HG02642 (cell line): ENCODE data around the gene BLOC1S6.
"Not testable (repeated sequence)": the region's sequence is repeated elsewhere in the genome, so short reads cannot be mapped to it uniquely, and the experiment has no call there.

Experiments
- ATAC-seq: cut with Tn5 transposase; IDR thresholded peaks from one replicate; pipeline ENCODE4 v1.9.1; 2021; ENCODE audit warnings: mild to moderate bottlenecking; ENCODE audit not compliant: unreplicated experiment, poor library complexity

Gene BLOC1S6

DNA sequence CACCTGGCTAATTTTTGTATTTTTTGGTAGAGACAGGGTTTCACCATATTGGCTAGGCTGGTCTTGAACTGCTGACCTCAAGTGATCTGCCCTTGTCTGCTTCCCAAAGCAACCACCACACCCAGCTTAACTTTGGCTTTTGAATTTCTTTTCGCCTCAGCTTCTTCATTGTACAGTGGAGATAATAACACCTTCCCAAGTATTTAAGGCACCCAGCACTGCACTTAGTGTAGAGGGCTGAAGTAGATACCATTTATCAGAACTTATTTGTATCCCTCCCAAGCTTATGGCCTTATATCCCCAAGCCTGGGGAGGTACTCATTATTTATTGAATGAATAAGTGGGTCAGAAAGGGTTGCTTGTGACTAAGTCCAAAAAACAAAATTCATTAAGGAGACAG is 50.0 kb downstream of the BLOC1S6 start:
- no peak for ATAC-seq

DNA sequence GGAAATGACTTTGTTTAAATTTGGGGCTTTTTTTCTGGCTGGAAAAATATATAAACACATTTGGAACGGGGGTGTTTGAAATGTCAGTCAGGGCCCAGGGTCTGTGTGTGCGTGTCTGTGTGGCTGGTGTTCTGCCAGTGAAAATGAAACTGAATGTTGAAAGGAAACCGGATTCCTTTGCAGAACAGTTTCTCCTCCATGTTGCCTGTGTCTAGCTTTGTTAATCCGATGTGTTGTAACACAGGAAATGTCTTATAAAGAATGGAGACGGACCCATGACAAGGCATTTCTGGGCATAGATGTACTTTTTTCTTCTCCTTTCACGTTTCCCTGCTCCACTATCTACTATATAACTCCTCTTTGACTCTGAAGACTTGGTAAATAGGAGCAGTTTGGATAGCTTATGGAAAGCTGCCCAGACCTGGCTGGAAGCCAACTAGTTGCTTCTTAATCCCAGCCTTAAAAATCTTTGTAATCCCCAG is 50.4 kb downstream of the BLOC1S6 start:
- peak; percentile 43 for ATAC-seq

DNA sequence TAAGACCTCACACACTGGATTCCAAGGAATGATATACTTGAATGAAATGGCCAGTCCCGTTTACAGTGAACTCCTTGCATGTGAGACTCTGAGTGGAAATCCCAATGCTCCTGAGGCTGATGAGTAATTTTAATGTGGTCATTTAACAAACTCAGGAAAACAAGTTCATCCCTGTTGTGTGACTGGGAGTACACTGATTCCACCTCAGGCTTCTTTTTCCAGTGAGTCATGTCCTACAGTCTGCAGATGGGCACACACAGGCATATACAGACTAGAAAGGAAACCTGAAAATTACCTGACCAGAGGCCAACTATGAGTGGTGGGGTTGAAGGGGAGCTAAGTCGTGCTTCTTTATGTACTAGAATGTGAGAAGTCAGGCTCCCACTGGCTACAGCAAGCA is 53.4 kb downstream of the BLOC1S6 start:
- no peak for ATAC-seq

DNA sequence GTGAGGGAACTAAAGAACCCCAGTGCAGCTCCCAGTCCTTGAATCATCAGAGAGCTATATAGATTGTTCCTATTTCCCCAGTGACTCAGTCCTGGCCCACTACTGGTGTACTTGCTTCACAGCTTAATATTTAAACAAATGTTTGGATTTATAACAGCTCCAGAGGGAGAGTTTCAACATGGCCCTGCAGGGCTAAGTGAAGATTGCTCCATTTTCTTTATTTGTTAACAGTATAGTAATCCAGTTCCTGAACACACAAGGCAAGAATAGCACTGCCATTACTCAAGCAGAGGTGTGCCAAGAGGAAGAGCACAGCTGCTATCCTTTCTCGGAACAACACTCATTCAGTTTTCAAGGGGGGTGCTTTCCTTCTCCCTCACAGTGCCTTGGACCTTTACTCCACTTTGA is 54.2 kb downstream of the BLOC1S6 start:
- ATAC-seq = no peak

DNA sequence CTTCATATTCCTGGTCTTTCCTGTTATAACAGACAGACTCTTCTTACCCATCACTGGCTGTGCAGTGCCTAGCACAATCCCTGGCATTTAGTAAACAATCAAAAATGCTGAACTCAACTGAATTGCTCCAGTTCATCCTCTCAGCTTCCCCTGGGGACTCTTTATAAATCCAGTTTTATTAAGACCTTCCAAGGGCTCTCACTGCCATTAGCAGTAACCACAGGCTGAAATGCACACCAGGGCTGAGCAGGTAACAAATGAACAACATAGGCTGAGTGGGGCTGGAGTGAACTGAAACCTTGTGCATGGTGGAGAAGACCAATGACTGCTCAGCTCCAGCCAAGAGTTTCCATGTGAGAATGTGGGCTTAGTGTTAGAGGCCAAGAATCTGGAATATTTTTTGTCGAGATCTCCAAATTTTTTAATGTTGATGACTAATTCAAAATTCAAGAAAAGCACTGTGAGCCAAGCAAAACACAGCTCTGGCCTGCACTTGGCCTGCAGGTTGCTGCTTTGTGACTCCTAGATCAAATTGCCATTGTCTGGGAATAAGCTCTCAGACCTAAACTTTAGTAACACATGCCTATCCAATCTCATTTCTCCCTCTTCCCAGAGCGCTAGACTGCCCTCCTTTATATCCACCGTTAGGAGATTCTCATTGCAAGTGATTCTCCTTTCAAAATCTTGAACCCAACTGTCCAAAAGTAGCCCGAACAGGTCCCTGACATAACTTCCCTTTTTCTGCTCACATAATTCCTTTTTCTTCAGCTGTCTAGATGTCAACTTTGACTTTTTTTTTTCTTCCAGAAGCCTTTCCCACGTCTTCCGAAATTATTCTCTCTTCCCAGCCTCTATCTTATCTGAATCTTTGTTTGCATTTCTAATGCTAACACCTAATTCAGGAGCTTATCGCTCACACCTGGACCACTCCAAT is 55.1 kb downstream of the BLOC1S6 start:
- ATAC-seq = no peak

DNA sequence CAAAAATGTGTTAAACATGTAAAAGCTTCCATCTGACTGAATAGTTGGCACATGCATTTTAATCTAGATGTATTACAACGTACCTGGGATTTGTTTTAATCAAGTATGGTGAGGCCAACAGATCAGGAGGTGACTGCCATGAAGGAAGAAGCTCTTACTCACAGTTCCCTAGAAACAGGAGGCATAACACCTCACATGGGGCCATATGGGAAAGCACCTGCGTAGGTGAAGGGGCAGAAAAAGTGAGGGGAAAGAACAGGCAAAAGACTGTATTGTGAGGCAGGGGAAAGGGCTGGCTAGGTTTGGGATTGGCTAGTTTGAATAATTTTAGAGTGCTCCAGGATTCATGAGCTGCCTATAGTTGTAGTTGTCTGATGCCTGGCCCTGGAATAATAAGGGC is 57.3 kb downstream of the BLOC1S6 start:
- no peak for ATAC-seq

DNA sequence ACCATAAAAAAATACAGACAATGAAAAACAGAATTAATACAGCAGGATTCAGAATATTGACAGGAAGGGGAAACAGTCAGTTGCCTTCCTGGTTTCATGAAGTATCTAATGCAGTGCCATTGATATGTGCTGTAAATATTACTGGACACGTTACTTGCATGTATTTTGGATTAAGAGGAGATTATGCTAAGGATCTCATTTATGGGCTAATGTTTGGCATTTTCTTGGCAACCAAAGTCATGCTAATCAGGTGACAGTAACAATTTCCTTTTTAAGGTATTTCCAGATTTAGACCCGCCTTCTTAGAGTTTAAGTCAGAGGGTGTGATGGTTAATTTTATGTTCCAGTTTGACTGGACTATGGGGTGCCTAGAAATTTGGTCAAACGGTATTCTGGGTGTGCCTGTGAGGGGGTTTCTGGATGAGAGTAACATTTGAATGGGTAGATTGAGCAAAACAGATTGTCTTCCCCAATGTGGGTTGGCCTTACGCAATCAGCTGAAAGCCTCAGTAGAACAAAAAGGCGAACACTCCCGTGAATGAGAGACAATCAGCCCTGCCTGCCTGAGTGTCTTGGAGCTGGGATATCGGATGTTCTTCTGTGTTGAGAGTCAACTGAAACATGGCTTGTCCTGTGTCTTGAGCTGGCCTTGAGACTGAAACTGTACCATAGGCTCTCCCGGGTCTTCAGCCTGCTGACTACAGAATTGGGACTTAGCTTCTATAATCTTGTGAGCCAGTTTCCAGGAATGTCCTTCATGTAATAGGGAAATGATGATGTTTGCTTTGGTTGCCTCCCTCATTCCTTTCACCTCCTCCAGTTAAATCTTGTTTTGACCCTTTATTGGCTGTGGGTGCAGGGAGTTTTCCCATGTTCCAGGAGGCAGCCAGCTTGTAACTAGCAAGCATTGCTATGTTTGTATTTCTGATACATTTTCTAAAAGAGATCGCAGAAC is 58.1 kb downstream of the BLOC1S6 start:
- ATAC-seq = no peak

DNA sequence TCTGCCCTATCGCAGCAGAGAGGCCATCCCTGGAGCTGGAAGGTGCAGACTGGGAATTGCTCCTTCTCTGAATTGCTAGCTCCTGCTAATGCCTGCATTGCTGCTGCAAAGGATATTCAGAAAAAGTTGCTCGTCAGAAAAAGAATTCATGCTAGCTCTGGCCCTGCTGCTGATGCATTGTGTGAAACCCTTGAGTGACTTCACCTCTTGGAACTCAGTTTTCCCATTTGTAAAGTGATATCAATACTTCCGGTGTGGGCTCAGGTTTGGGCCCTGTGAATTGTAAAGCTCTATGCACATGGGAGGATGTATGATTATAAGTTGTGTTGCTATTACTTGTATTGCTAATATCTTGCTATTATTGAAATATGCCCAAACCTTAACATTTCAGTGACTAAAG is 59.0 kb downstream of the BLOC1S6 start:
- no peak for ATAC-seq

DNA sequence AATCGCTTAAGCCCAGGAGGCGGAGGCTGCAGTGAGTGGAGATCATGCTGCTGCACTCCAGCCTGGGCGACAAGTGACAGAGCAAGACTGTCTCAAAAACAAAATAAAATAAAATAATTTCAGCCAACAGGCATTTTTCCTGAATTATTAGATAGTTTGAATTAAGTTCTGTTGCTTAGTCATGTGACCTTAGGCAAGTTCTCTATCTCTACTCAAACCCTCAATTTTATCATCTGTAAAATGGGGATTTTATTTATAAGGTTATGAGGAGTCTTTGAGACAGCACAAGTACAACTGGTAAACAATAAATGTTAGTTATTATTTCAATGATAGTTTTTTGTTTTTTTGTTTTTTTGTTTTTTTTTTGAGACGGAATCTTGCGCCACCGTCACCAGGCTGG is 60.6 kb downstream of the BLOC1S6 start:
- ATAC-seq = no peak

DNA sequence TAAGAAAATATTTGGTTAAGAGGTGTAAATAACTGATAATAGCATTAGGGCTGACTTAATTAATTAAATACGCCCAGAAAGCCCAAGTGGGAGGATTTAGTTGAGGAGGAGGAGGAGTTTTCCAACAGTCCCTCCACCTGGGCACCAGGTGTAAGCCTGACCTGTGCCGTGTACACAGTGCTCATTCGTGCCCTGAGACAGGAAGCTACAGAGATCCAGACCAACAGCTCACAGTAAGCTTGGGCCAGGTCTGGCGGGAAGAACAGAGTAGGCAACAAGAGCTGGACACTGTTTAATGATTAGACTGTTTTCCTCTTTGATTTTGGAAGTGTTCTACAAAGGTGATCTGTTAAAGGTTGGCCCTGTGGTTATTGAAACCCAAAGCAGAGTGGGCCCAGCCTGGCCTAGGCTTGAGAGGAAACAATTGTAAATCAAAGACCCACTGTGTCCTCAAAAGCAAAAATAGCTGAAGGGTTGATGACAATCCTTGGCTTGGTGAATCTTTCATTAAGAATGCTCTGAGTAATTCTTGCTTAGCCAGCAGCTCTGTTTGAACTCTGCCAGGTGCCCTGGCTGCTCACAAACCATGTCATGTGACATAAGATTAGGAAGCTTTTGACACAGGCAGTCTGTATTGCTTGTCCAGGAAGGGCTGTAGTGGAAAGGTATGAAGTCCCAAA is 61.5 kb downstream of the BLOC1S6 start:
- ATAC-seq = no peak

DNA sequence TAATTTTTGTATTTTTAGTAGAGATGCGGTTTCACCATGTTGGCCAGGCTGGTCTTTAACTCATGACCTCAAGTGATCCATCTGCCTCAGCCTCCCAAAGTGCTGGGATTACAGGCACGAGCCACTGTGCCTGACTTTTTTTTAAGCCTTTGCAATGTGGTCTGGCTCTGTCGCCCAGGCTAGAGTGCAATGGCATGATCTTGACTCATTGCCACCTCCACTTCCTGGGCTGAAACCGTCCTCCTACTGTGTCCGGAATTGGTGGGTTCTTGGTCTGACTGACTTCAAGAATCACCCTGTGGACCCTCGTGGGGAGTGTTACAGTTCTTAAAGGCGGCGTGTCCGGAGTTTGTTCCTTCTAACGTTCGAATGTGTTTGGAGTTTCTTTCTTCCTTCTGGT is 62.8 kb downstream of the BLOC1S6 start:
- ATAC-seq = not testable (repeated sequence)

DNA sequence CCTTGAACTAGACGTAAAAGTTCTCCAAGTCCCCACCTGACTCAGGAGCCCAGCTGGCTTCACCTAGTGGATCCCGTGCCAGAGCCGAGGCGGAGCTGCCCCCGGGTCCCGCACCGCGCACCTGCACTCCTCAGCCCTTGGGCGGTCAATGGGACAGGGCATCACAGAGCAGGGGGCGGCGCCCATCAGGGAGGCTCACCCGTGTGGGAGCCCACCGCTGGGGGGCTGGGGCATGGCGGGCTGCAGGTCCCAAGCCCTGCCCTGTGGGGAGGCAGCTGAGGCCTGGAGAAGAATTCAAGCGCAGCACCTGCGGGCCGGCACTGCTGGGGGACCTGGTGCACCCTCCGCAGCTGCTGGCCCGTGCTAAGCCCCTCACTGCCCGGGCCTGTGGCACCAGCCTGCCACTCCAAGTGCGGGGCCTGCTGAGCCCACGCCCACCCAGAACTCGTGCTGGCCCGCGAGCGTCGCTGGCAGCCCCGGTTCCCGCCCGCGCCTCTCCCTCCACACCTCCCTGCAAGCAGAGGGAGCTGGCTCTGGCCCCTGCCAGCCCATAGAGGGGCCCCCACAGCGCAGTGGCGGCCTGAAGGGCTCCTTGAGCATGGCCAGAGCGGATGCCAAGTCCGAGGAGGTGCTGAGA is 63.8 kb downstream of the BLOC1S6 start:
- ATAC-seq = no peak

DNA sequence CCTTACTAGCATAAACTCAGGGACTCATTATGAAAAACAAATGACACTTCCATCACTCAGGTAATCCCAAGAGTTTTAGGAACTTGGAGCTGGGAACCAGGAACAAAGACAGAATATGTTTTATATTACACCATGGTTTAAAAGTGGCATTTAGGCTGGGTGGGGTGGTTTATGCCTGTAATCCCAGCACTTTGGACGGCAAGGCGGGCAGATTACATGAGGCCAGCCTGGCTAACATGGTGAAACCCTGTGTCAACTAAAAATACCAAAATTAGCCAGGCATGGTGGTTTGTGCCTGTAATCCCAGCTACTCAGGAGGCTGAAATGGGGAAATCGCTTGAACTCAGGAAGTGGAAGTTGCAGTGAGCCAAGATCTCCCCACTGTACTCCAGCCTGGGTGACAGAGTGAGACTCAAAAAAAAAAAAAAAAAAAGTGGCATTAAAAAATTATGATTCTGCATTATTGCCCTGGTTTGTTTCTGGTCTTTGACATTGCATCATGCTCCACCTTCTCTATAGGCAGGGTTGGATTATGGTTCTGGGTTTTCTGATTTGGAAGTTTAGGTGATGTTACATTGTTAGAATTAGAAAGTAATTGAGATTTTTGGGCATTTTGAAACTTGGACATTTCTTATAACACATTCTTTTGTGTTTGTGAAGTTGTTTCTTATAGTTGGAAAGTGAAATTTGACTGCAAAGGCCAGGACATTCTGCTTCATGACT is 66.7 kb downstream of the BLOC1S6 start:
- ATAC-seq = no peak

DNA sequence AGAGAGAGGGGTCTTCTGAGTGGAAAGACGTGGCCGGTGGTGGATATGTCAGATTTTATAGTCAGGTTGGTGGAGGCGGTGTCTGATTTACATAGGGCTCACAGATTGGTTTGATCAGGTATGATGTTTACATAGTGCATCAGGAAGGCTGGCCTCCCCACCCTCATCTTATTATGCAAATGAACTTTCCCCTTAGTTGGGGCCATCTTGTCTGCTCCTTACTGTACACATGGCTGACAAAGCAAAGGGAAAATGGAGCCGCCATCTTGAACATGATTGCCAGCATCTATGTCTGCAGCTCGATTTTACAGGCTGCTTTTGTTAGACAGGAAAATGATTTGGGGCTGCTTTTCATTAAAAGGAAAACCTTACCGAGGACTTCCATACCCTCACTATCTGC is 67.6 kb downstream of the BLOC1S6 start:
- no peak for ATAC-seq

DNA sequence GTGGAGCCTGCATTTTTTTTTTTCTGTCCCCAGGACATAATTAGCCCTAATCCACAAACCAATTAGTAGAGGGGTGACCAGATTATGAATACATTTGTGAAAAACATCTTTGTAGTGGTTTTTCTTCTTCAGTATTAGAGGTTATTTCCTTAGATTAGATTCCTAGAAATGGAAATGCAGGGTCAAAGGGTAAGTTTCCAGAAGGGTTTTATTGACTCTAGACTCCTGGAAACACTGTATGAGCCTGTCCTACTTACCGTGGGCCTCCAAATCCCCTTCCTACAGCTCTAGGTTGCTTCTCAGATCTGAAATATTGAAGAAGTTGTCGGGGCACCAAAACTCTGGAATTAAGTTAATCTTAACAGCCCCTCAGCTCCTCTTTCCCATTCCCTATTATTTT is 70.1 kb downstream of the BLOC1S6 start:
- ATAC-seq = no peak

DNA sequence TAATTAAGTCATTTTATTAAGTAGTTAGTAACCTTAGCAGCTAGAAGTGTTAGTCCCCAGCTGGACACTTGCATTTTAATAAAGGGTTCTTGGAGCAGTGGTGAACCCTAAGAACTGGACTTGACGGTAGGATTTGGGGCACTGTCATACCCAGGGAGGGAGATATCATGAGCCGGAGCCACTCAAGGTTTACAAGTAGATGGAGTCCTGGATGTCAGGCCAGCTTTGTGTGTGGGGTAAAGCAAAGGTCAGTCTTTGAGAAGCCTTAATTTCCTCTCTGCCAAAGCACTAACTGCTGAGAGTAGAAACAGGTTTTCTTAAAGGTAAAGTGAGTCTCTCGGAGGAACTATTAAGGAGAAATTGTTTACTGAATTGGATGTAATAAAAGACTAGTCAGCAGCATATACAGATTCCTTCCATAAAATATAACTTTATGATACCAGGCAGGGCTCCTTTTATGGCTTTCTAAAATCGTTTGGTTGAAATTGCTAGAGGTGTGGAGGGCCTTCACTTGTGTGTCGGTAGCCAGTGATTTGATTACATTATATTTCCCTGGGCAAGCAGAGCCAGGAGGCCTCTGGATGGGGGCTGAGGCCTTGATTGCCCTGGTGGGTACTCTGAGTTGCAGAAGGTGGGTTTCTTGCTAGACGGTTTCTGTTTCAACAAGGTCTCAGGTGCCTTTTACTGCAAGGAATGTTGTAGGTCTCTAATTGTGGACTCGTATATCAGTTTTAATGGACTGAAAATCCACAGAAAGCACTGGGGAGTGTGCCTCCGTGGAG is 70.8 kb downstream of the BLOC1S6 start:
- no peak for ATAC-seq
